HEK293 (cell line): ENCODE data around the gene KHSRP.

Experiments used
- GLI4 ChIP-seq: fragments of 450-650 bp; formaldehyde crosslinking; IDR thresholded peaks from 2 replicates; pipeline ENCODE4 v1.5.1; 2016; ENCODE audit warnings: missing biosample characterization, missing genetic modification characterization
- KLF17 ChIP-seq: fragments of 450-650 bp; formaldehyde crosslinking; IDR thresholded peaks from 2 replicates; pipeline ENCODE4 v1.5.1; 2016; ENCODE audit warnings: missing biosample characterization, missing genetic modification characterization
- MZF1 ChIP-seq: fragments of 450-650 bp; formaldehyde crosslinking; IDR thresholded peaks from 2 replicates; pipeline ENCODE4 v1.5.1; 2017; ENCODE audit warnings: missing biosample characterization, missing genetic modification characterization, borderline replicate concordance
- OSR2 ChIP-seq: fragments of 450-650 bp; formaldehyde crosslinking; IDR thresholded peaks from 2 replicates; pipeline ENCODE4 v1.5.1; 2016; ENCODE audit warnings: missing biosample characterization, missing genetic modification characterization
- PRDM2 ChIP-seq: fragments of 450-650 bp; formaldehyde crosslinking; IDR thresholded peaks from 2 replicates; pipeline ENCODE4 v1.5.1; 2016; ENCODE audit warnings: missing biosample characterization, missing genetic modification characterization, borderline replicate concordance
- PRDM4 ChIP-seq: fragments of 450-650 bp; formaldehyde crosslinking; IDR thresholded peaks from 2 replicates; pipeline ENCODE4 v1.5.1; 2017; ENCODE audit warnings: missing biosample characterization, missing genetic modification characterization
- SALL2 ChIP-seq: fragments of 450-650 bp; formaldehyde crosslinking; IDR thresholded peaks from 2 replicates; pipeline ENCODE4 v1.5.0; 2017; ENCODE audit warnings: missing biosample characterization, mild to moderate bottlenecking, missing genetic modification characterization, borderline replicate concordance
- SP7 ChIP-seq: fragments of 450-650 bp; formaldehyde crosslinking; IDR thresholded peaks from 2 replicates; pipeline ENCODE4 v1.5.1; 2016; ENCODE audit warnings: missing biosample characterization, missing genetic modification characterization
- ZBTB10 ChIP-seq: fragments of 450-650 bp; formaldehyde crosslinking; IDR thresholded peaks from 2 replicates; pipeline ENCODE4 v1.5.1; 2016; ENCODE audit warnings: missing biosample characterization, missing genetic modification characterization
- ZBTB26 ChIP-seq: fragments of 450-650 bp; formaldehyde crosslinking; optimal IDR thresholded peaks from 2 replicates; pipeline ENCODE3; 2016; ENCODE audit warnings: missing biosample characterization, mild to moderate bottlenecking, missing genetic modification characterization
- ZEB2 ChIP-seq: fragments of 450-650 bp; formaldehyde crosslinking; IDR thresholded peaks from 2 replicates; pipeline ENCODE4 v1.5.1; 2016; ENCODE audit warnings: missing biosample characterization, missing genetic modification characterization
- ZNF157 ChIP-seq: fragments of 450-650 bp; formaldehyde crosslinking; IDR thresholded peaks from 2 replicates; pipeline ENCODE4 v1.5.1; 2016; ENCODE audit warnings: missing biosample characterization, missing genetic modification characterization
- ZNF280D ChIP-seq: fragments of 450-650 bp; formaldehyde crosslinking; IDR thresholded peaks from 2 replicates; pipeline ENCODE4 v1.5.1; 2016; ENCODE audit warnings: missing biosample characterization, missing genetic modification characterization
- ZNF394 ChIP-seq: fragments of 450-650 bp; formaldehyde crosslinking; IDR thresholded peaks from 2 replicates; pipeline ENCODE4 v1.5.1; 2016; ENCODE audit warnings: missing biosample characterization, missing genetic modification characterization, mild to moderate bottlenecking, moderate library complexity, borderline replicate concordance
- ZNF449 ChIP-seq: fragments of 450-650 bp; formaldehyde crosslinking; IDR thresholded peaks from 2 replicates; pipeline ENCODE4 v1.5.1; 2017; ENCODE audit warnings: missing biosample characterization, mild to moderate bottlenecking, missing genetic modification characterization, moderate library complexity
- ZNF677 ChIP-seq: fragments of 450-650 bp; IDR thresholded peaks from 2 replicates; pipeline ENCODE4 v1.5.0; 2018; ENCODE audit warnings: missing biosample characterization, mild to moderate bottlenecking, missing genetic modification characterization, moderate library complexity
- ZNF830 ChIP-seq: fragments of 450-650 bp; IDR thresholded peaks from 2 replicates; pipeline ENCODE4 v1.5.0; 2018; ENCODE audit warnings: missing biosample characterization, missing genetic modification characterization, low read depth, mild to moderate bottlenecking, moderate library complexity
- ZSCAN5A ChIP-seq: fragments of 450-650 bp; formaldehyde crosslinking; IDR thresholded peaks from 2 replicates; pipeline ENCODE4 v1.5.1; 2016; ENCODE audit warnings: missing biosample characterization, missing genetic modification characterization

Gene KHSRP

GRCh38 chr19:6372594-6373095 is 52.0 kb downstream of the KHSRP start, which contains the start of gene ALKBH7 (continued):
- TF ChIP-seq PRDM2 (tag by site-specific recombination), result no peak
- no peak for TF ChIP-seq ZNF157 (tag by site-specific recombination)
- no peak for TF ChIP-seq ZNF280D
- no peak for TF ChIP-seq OSR2 (tag by site-specific recombination)
- TF ChIP-seq ZNF677, result no peak
- no peak for TF ChIP-seq PRDM4 (tag by site-specific recombination)
- TF ChIP-seq ZSCAN5A, result peak; percentile 76; the same call in 1 of the 2 replicates
- TF ChIP-seq ZEB2, result peak; percentile 98
- TF ChIP-seq ZNF449 (tag by site-specific recombination), result no peak
- TF ChIP-seq ZNF830, result no peak
- TF ChIP-seq ZBTB10, result no peak
- no peak for TF ChIP-seq MZF1 (tag by site-specific recombination)
- peak; percentile 36; the same call in 1 of the 2 replicates for TF ChIP-seq ZNF394 (tag by site-specific recombination)
- peak; percentile 95 for TF ChIP-seq ZBTB26
- TF ChIP-seq KLF17 (tag by site-specific recombination), result peak; percentile 46; the same call in 1 of the 2 replicates
- TF ChIP-seq SALL2 (tag by site-specific recombination), result no peak
- TF ChIP-seq SP7 (tag by site-specific recombination), result peak; percentile 64
- TF ChIP-seq GLI4 (tag by site-specific recombination), result no peak
